H9 (cell line): ENCODE measurements around the gene ACKR3. TPM values are rescaled to one million over a fixed set of nuclear protein-coding genes. Genes with fewer than 3 reads are reported as not detected.

ENCODE experiments used
- DNase-seq: peaks from one replicate; pipeline ENCODE4 v3.0.0-alpha.2; 2017
- H2AFZ ChIP-seq: one replicate; pipeline ENCODE4 v1.6.1; 2013; ENCODE audit warnings: mild to moderate bottlenecking, low read length, control low read depth, moderate library complexity
- H2AK5ac ChIP-seq: 2 replicates; pipeline ENCODE4 v1.6.1; 2013; ENCODE audit warnings: low read length, control low read depth, mixed read lengths; ENCODE audit not compliant: insufficient read length
- H2BK120ac ChIP-seq: one replicate; pipeline ENCODE4 v1.6.1; 2013; ENCODE audit warnings: low read depth, mild to moderate bottlenecking, low read length, control low read depth, inconsistent platforms; ENCODE audit not compliant: poor library complexity, severe bottlenecking
- H2BK12ac ChIP-seq: 2 replicates; pipeline ENCODE4 v1.6.1; 2013; ENCODE audit warnings: low read length, control low read depth, mixed read lengths, low read depth; ENCODE audit not compliant: insufficient read length
- H2BK15ac ChIP-seq: 2 replicates; pipeline ENCODE4 v1.6.1; 2013; ENCODE audit warnings: low read depth, low read length, control low read depth
- H2BK20ac ChIP-seq: one replicate; pipeline ENCODE4 v1.6.1; 2013; ENCODE audit warnings: low read depth, mild to moderate bottlenecking, low read length, control low read depth, inconsistent platforms; ENCODE audit not compliant: poor library complexity, severe bottlenecking
- H2BK5ac ChIP-seq: 2 replicates; pipeline ENCODE4 v1.6.1; 2013; ENCODE audit warnings: low read length, control low read depth, mixed read lengths; ENCODE audit not compliant: insufficient read length
- H3K14ac ChIP-seq: 2 replicates; pipeline ENCODE4 v1.6.1; 2013; ENCODE audit warnings: low read length, control low read depth; ENCODE audit not compliant: insufficient read depth
- H3K18ac ChIP-seq: 2 replicates; pipeline ENCODE4 v1.6.1; 2013; ENCODE audit warnings: low read depth, mild to moderate bottlenecking, mixed read lengths, low read length, control low read depth; ENCODE audit not compliant: insufficient read length
- H3K23ac ChIP-seq: 2 replicates; pipeline ENCODE4 v1.6.1; 2013; ENCODE audit warnings: low read length, control low read depth, mixed read lengths, low read depth; ENCODE audit not compliant: insufficient read length
- H3K23me2 ChIP-seq: 2 replicates; pipeline ENCODE4 v1.6.1; 2013; ENCODE audit warnings: low read depth, mild to moderate bottlenecking, mixed read lengths, low read length, control low read depth; ENCODE audit not compliant: insufficient read length, poor library complexity, severe bottlenecking
- H3K27ac ChIP-seq: 2 replicates; pipeline ENCODE4 v1.5.1; 2013; ENCODE audit warnings: low read length, control low read depth, mixed read lengths, low read depth; ENCODE audit not compliant: insufficient read length
- H3K27me3 ChIP-seq: 2 replicates; pipeline ENCODE4 v1.6.1; 2013; ENCODE audit warnings: low read length, control low read depth, inconsistent platforms; ENCODE audit not compliant: insufficient read depth
- H3K4ac ChIP-seq: 2 replicates; pipeline ENCODE4 v1.6.1; 2013; ENCODE audit warnings: low read depth, mild to moderate bottlenecking, control low read depth, inconsistent platforms, low read length, moderate library complexity
- H3K4me1 ChIP-seq: 2 replicates; pipeline ENCODE4 v1.6.1; 2013; ENCODE audit warnings: low read length, control low read depth, inconsistent platforms; ENCODE audit not compliant: insufficient read depth
- H3K4me2 ChIP-seq: 2 replicates; pipeline ENCODE4 v1.6.1; 2013; ENCODE audit warnings: low read length, control low read depth, mixed read lengths; ENCODE audit not compliant: insufficient read length, insufficient read depth
- H3K56ac ChIP-seq: 2 replicates; pipeline ENCODE4 v1.6.1; 2013; ENCODE audit warnings: low read depth, mild to moderate bottlenecking, mixed read lengths, low read length, control low read depth; ENCODE audit not compliant: insufficient read length
- H3K79me1 ChIP-seq: 2 replicates; pipeline ENCODE4 v1.6.1; 2013; ENCODE audit warnings: low read depth, mild to moderate bottlenecking, moderate library complexity, low read length, control low read depth, inconsistent platforms; ENCODE audit not compliant: insufficient read depth, poor library complexity, severe bottlenecking
- H3K79me2 ChIP-seq: 2 replicates; pipeline ENCODE4 v1.6.1; 2013; ENCODE audit warnings: low read length, control low read depth, inconsistent platforms; ENCODE audit not compliant: insufficient read depth
- H3K9ac ChIP-seq: 2 replicates; pipeline ENCODE4 v1.6.1; 2013; ENCODE audit warnings: low read length, control low read depth, mixed read lengths; ENCODE audit not compliant: insufficient read length; ENCODE audit errors: extremely low read depth
- H3K9me3 ChIP-seq: one replicate; pipeline ENCODE4 v1.6.1; 2013; ENCODE audit warnings: low read depth, low read length, inconsistent platforms; ENCODE audit not compliant: control insufficient read depth
- H3T11ph ChIP-seq: one replicate; pipeline ENCODE4 v1.6.1; 2013; ENCODE audit warnings: mild to moderate bottlenecking, low read length, control low read depth, inconsistent platforms
- H4K20me1 ChIP-seq: one replicate; pipeline ENCODE4 v1.6.1; 2013; ENCODE audit not compliant: control insufficient read depth, insufficient read length, insufficient read depth
- H4K5ac ChIP-seq: 2 replicates; pipeline ENCODE4 v1.6.1; 2013; ENCODE audit warnings: low read depth, mild to moderate bottlenecking, mixed read lengths, low read length, control low read depth; ENCODE audit not compliant: insufficient read length
- H4K8ac ChIP-seq: replicated peaks from 2 replicates; pipeline ENCODE4 v1.6.1; 2013; ENCODE audit warnings: low read length, control low read depth, mixed read lengths, low read depth; ENCODE audit not compliant: insufficient read length
- H4K91ac ChIP-seq: 2 replicates; pipeline ENCODE4 v1.6.1; 2013; ENCODE audit warnings: low read depth, mild to moderate bottlenecking, moderate library complexity, mixed read lengths, low read length, control low read depth; ENCODE audit not compliant: insufficient read length
- H3K27ac Mint-ChIP-seq, 3 experiments: 2 replicates in 2 of 3; 3 replicates in 1 of 3; pipeline ENCODE4 v1.8.0; 2020 to 2021; ENCODE audit warnings: mixed read lengths in 3 of 3, mild to moderate bottlenecking in 1 of 3, moderate library complexity in 1 of 3
- H3K27me3 Mint-ChIP-seq: 2 replicates; pipeline ENCODE4 v1.8.0; 2021; ENCODE audit warnings: low read depth, mild to moderate bottlenecking, moderate library complexity, mixed read lengths
- H3K36me3 Mint-ChIP-seq, 3 experiments: 2 replicates in 2 of 3; 3 replicates in 1 of 3; pipeline ENCODE4 v1.8.0; 2020 to 2021; ENCODE audit warnings: low read depth in 3 of 3, mixed read lengths in 3 of 3; ENCODE audit not compliant: insufficient read depth in 1 of 3
- H3K4me1 Mint-ChIP-seq, 2 experiments: 2 replicates each; pipeline ENCODE4 v1.8.0; 2020; ENCODE audit warnings: mixed read lengths in 2 of 2
- H3K4me3 Mint-ChIP-seq, 2 experiments: 2 replicates in 1 of 2; 3 replicates in 1 of 2; pipeline ENCODE4 v1.8.0; 2020 to 2021; ENCODE audit warnings: mild to moderate bottlenecking in 2 of 2, mixed read lengths in 2 of 2, moderate library complexity in 1 of 2
- H3K9me3 Mint-ChIP-seq, 2 experiments: 2 replicates in 1 of 2; 3 replicates in 1 of 2; pipeline ENCODE4 v1.8.0; 2020; ENCODE audit warnings: mild to moderate bottlenecking in 2 of 2, mixed read lengths in 2 of 2, moderate library complexity in 1 of 2
- CTCF ChIP-seq: fragments of 200-600 bp; sonication (generic); conservative IDR thresholded peaks from 3 replicates; pipeline ENCODE4 v1.8.0; 2021; ENCODE audit warnings: antibody characterized with exemption, mild to moderate bottlenecking
- WGBS: extraction: QIAGEN DNeasy Blood & Tissue Kit; methylation state at CpG from one replicate; pipeline ENCODE4 v1.1.7; 2013; ENCODE audit warnings: missing lambda C conversion rate, low lambda C conversion rate, mixed read lengths; ENCODE audit not compliant: insufficient read length; ENCODE audit errors: extremely low coverage; 5-methylcytosine and 5-hydroxymethylcytosine counted together
- total RNA-seq: library from RNA; stranded (reverse); gene quantifications from 2 replicates; pipeline ENCODE4 v1.2.1, GENCODE V29; 2021

ACKR3 gene
- total RNA-seq, 1 experiment from 2014 or later: 0.44 TPM

GRCh38 chr2:236547725-236548124 is 21.9 kb upstream of the ACKR3 start:
- Histone ChIP-seq H2AFZ (no peak overlapping the region), H4K20me1 (no peaks in the 10 kb centered on the region), H2BK5ac (no peak overlapping the region), H4K91ac (no peak overlapping the region), H2BK120ac (no peak overlapping the region), H3K4me2 (no peak overlapping the region), H2BK15ac (no peak overlapping the region), H4K5ac (no peak overlapping the region), H3K56ac (no peak overlapping the region), H3K4me1 (no peaks in the 10 kb centered on the region; the same call in 1 of the 2 replicates), H3K23me2 (no peaks in the 10 kb centered on the region), H3K79me1 (no peaks in the 10 kb centered on the region), H3K27ac (no peak overlapping the region), H3T11ph (no peak overlapping the region), H4K8ac (no peak overlapping the region), H3K9ac (no peak overlapping the region), H3K4ac (no peak overlapping the region), H3K27me3 (no peaks in the 10 kb centered on the region), H3K9me3 (no peaks in the 10 kb centered on the region), H3K79me2 (no peaks in the 10 kb centered on the region), H2BK20ac (no peak overlapping the region), H2BK12ac (no peak overlapping the region), H2AK5ac (no peak overlapping the region), H3K14ac (no peak overlapping the region), H3K18ac (no peak overlapping the region), H3K23ac (no peak overlapping the region)
- Mint-ChIP-seq H3K9me3 (no peaks in the 10 kb centered on the region; a peak in 2 of 5 replicates), H3K27me3 (peaks cover 11% of the 10 kb centered on the region), H3K36me3 (peaks cover 0 to 5% (median 0%) of the 10 kb centered on the region in 3 experiments; a peak in 1 of 7 replicates), H3K4me1 (peaks cover 25 to 26% of the 10 kb centered on the region in 2 experiments), H3K27ac (no peak overlapping the region), H3K4me3 (no peak overlapping the region)
- WGBS: no CpG with 5 or more reads among the region's 1 CpG
- no peak for DNase-seq
- no peak for TF ChIP-seq CTCF
